Activated CD4-positive, alpha-beta T cell treated with anti-CD3 and anti-CD28 coated beads, Interleukin-2, amount 50 U/mL, for 24 hours (primary cell): ENCODE data around the gene RFLNA.

ENCODE experiments used
- DNase-seq, 2 donors: peaks; one replicate each; pipeline ENCODE4 v3.0.0-alpha.2; 2020; ENCODE audit warnings: low read depth in 1 of 2, low spot score in 1 of 2

RFLNA gene

GRCh38 chr12:124294780-124295341 lies at the start of gene RFLNA:
RFLNA (plus strand) TSS chr12:124295093; CDS start chr12:124295430, 337 bp downstream.
- DNase-seq: no peak

GRCh38 chr12:124247331-124247730 lies 47.6 kb upstream of the RFLNA start:
- no peak for DNase-seq

GRCh38 chr12:124248941-124249825 lies 45.7 kb upstream of the RFLNA start:
- no peak for DNase-seq

DNA sequence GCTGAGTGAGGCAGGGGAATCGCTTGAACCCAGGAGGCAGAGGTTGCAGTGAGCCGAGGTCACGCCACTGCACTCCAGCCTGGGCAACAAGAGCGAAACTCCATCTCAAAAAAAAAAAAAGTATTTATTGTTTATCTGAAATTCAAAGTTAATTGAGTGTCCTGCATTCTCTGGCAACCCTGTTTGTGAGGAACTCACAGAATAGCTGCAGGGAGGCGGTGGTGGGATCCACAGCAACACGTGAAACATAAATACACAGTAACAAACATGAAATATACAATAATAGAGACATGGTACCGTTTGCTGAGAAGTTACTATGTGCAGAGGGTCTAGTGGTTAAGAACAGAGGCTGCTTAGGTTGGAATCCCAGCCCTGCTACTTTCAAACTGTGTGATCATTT lies 43.7 kb upstream of the RFLNA start:
- DNase-seq: no peak

DNA sequence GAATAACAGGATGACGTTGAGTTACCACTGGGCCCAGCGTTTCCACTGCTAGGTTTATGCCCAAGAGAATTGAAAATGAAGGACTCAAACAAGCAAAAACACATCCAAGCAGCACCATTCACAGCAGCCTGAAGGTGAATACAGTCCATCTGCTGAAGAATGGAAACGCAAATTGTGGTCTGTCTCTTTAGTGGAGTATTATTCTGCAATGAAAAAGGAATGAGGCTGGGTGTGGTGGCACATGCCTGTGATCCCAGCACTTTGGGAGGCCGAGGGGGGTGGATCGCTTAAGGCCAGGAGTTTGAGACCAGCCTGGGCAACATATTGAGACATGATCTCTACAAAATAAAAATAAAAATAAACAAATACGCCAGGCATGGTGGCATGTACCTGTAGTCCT lies 41.9 kb upstream of the RFLNA start:
- no peak for DNase-seq

DNA sequence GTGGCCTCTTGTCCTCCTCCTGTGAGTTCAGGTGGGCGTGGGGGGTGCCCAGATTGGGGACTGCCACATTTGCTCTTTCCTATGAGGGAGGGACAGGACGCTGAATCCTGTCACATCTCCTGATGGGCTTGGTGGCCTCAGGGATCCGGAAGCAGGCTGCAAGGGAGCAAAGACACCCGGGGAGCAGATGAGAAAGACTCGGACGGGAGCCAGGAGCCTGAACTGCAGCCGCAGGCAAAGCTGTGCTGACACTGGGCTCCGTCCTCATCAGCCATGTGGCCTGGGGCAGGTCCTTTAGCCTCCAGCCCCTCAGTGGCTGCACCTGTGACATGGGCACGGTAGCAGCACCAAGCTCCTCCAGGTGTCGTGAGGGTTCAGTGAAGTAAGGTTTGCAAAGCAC lies 40.8 kb upstream of the RFLNA start:
- no peak for DNase-seq

DNA sequence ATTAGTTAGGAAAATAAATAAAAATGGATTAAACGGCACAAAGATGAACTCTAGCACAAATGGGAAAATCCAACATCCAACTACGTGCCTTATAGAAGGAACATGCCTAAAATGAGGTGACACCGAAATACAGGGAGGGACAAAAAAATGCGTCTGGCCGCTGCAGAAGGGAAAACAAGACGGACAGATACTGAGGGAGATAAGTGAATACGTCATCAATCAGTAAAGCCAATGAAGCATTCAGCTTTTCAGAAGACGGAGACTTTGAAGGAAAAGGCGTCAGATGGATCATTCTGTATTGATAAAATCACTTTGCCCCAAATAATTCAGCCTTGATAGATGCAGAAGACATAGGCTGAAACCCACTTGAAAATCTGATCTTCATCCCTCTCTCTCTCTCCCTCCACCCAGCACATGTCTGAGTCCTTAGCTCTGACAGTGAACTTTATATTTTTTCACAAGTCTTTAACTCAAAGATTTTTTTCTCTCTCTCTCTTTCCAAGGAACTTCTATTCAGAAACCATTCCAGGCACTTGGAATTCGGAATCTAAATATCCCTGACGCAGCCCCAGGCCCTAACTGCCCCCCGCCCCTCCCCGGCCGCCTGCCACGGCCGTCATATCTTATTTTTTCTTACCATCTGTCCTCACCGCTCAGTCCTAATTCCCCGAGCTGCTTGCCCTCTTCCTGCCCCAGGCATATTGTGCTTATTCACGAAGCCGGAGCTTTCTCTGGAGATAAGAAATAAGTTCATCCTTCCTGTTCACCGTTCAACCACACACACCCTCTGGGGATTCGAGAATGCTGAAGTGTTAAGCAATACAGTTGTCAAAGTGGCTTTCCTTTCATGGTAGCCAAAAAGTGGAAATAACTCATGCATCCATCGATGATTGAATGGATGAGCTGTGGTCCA lies 35.5 kb upstream of the RFLNA start:
- DNase-seq: no peak

DNA sequence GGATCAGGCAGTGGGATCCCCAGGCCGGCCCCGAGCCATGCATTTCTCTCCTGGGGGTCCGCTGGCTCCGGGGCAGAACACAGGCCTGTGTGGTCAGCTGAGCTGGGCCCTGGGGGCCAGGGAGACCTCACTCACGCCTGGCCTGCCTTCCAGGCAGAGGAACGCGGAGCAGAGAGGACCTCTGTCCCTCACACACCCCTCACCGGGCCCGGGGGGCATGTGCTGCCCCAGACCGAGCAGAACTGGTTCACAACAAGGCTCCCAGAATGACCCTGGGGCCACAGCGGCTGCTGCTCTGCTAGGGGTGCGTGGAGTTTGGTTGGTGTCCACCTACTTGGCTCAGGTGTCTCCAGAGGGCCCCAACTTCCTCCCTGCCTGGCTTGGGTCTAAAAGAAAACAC lies 33.0 kb upstream of the RFLNA start:
- no peak for DNase-seq

DNA sequence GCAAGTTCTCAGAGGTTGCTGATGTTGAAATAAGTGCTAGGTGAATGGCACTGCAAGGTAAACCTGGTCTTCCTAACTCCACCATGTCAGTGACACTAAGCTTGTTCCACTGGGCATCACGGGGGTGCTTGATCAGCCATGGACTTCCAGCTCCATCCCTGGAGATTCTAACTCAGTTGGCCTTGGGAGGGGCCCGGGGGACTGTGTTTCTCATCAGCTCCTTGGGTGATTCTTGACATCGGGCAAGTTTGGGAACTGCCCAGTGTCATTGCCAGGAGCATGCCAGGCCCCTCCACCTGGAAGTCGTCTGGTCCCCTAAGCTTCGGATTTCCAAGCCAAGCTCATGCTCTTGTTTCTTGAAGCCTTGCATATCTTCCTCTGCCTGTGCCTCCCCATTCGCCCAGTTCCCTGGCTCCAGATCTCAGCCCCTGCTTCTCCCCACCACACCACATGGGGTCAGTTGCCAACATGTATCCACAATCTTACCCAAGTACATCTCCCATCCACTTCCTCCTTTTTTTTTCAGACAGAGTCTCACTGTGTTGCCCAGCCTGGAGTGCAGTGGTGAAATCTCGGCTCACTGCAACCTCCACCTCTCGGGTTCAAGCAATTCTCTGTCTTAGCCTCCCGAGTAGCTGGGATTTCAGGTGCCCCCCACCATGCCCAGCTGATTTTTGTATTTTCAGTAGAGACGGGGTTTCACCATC lies 30.7 kb upstream of the RFLNA start:
- DNase-seq: no peak

GRCh38 chr12:124264879-124265278 lies 30.0 kb upstream of the RFLNA start:
- no peak for DNase-seq

DNA sequence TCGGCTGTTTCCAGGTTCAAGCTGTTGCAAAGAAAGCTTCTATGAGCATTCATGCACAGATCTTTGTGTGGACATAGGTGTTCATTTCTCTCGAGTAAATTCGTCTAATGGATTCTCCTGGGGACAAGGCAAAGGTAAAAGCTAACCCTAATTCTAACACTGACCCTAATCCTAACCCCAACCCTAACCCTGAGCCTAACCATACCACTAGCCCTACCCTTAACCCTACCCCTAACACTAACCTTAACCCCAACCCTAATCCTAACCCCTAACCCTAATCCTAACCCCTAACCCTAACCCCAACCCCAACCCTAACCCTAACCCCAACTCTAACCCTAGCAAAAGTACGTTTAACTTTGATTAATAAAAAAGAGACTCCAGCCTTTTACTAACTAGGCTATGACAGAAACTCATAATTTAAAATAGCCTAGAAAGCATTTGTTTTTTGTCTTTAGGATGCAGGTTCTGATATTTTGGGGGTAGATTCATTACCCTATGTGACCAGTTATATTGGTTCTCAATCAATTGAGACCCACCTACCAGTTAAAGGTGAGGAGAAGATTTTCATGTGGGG lies 27.6 kb upstream of the RFLNA start:
- no peak for DNase-seq

GRCh38 chr12:124270671-124271070 lies 24.2 kb upstream of the RFLNA start:
- no peak for DNase-seq

DNA sequence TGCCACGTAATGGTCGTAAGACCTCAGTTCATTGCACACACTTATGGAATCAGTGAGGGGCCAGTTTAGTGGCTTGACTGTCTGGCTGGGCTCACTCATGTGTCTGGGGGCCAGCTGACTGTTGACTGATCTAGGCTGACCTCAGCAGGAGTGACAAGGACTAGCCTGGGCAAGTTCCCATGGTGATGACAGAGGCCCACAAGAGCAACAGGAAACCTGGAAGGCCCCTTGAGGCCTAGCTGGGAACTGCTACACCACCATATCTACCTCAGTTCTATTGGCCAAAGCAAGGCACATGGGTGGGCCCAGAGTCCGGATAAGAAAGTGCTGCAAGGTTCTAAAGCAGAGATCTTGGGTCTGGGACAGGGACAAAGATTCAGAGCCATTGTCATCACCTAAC lies 21.3 kb upstream of the RFLNA start:
- no peak for DNase-seq

GRCh38 chr12:124276337-124276736 lies 18.6 kb upstream of the RFLNA start:
- DNase-seq: no peak

GRCh38 chr12:124277394-124278241 lies 17.3 kb upstream of the RFLNA start:
- no peak for DNase-seq

DNA sequence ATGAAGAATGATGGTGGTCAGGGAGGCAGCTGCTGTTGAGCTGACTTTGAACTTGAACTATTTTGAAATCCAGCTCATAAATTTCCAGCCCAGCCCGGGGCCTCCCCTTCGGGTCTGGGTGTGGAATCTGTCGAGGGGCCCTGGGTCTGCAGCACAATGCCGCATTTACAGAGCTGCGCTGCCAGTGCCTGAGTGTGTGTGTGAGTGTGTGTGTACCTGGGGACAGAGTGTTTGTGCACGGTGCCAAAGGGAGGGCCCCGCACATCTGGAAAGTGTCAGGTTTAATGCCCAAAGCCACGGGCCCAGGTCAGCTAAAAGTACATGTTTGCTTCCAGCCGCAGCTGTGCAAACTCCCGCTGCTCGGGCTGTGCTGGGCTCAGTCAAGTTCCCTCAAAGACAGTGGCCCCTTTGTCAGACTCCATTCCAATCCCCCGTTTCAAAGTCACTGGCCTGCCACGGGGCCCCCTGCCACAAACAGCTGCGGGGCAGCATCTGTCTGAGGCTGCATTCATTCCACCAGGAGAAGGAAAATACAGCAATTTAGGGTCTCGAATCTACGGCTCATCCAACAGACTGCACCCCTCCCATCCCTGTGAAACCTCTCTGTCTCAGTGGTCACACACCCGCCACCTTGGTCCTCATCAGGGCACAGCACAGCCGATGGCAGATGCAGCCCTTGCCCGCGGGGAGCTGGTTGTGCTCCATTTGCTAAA lies 16.3 kb upstream of the RFLNA start:
- DNase-seq: no peak

DNA sequence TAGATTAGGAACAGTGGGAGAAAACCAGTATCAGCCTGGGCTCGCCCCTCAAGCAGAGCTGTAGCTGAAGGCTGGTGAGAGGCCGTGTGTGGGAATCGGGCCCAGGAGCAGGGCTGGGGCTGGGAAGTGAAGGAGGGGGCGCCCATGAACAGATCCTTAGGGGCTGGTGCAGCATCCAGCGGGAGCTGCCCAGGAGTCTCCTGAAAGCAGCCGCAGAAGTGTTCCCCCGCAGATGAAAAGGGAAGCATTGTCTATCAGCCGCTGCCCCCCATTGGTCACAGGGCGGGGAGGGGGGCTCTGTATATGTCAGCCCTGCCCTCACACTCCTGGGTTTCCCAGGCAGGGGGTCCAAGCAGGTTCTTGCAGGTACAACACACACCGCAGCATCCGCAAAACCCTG lies 15.6 kb upstream of the RFLNA start:
- DNase-seq: no peak

- no peak for DNase-seq
Observed at GRCh38 chr12:124279846-124280360, 15.0 kb upstream of the RFLNA start.

- no peak for DNase-seq
Observed at GRCh38 chr12:124281309-124281708, 13.6 kb upstream of the RFLNA start.
